Endothelial cell of umbilical vein (primary cell): ENCODE measurements around the gene CDC20B. TPM values are rescaled to one million over a fixed set of nuclear protein-coding genes. Genes with fewer than 3 reads are reported as not detected.

Experiments used
- BruUV-seq: library from RNA; stranded (reverse); fragments of 400-500 nt; replicated peaks from 2 replicates; lab custom pipeline; 2021; lab: Mats Ljungman, UMichigan
- CTCF ChIA-PET: fragments of 300-600, 350-600 bp; sonication (Branson Sonifier 250); formaldehyde crosslinking; loops from one replicate; lab custom pipeline; 2021; ENCODE audit warnings: antibody characterized with exemption, inconsistent platforms; lab: Charles Lee
- POLR2A ChIA-PET: fragments of 300-600, 350-600 bp; sonication (Branson Sonifier 250); formaldehyde crosslinking; loops from one replicate; lab custom pipeline; 2021; ENCODE audit warnings: antibody characterized with exemption, inconsistent platforms; lab: Charles Lee
- DNase-seq: peaks from one replicate; pipeline ENCODE4 v3.0.0-alpha.2; 2011; ENCODE audit warnings: low read depth, low spot score
- FAIRE-seq: peaks from 2 replicates; lab custom pipeline; 2011; peaks lifted over from hg19 to GRCh38; lab: Jason Lieb, UNC
- H2AFZ ChIP-seq: 2 replicates; pipeline ENCODE4 v1.6.0; 2012; ENCODE audit warnings: low read depth, low read length, control low read depth, inconsistent platforms
- H3K27ac ChIP-seq: 2 replicates; pipeline ENCODE4 v1.5.1; 2011; ENCODE audit warnings: low read depth, mild to moderate bottlenecking, control low read depth, low read length, moderate library complexity; ENCODE audit not compliant: insufficient read depth
- H3K27me3 ChIP-seq, 2 experiments: 2 replicates each; pipeline versions ENCODE4 v1.6.0 to v1.6.1; 2011; ENCODE audit warnings: low read length in 2 of 2, mixed read lengths in 1 of 2; ENCODE audit not compliant: control insufficient read depth in 2 of 2, insufficient read depth in 2 of 2
- H3K36me3 ChIP-seq, 2 experiments: 2 replicates in 1 of 2; 3 replicates in 1 of 2; pipeline ENCODE4 v1.5.1; 2011; ENCODE audit warnings: low read length in 2 of 2, mild to moderate bottlenecking in 1 of 2, moderate library complexity in 1 of 2; ENCODE audit not compliant: control insufficient read depth in 2 of 2, insufficient read depth in 2 of 2; ENCODE audit errors: extremely low read depth in 1 of 2
- H3K4me1 ChIP-seq: 3 replicates; pipeline ENCODE4 v1.5.1; 2011; ENCODE audit warnings: mild to moderate bottlenecking, low read length; ENCODE audit not compliant: control insufficient read depth, insufficient read depth; ENCODE audit errors: extremely low read depth
- H3K4me2 ChIP-seq: 2 replicates; pipeline ENCODE4 v1.6.1; 2011; ENCODE audit warnings: low read length, control low read depth, mixed read lengths; ENCODE audit not compliant: insufficient read depth
- H3K4me3 ChIP-seq, 3 experiments: fragments of 200-600 bp in 1 of 3; sonication (generic), shearing (Covaris generic) in 1 of 3; replicated peaks in 1 of 3; 2 replicates each; pipeline ENCODE4 v1.5.1; 2011 to 2016; ENCODE audit warnings: control low read depth in 3 of 3, low read length in 3 of 3, mild to moderate bottlenecking in 2 of 3, inconsistent platforms in 1 of 3, low read depth in 1 of 3, moderate library complexity in 1 of 3; ENCODE audit not compliant: insufficient read depth in 1 of 3
- H3K79me2 ChIP-seq: 2 replicates; pipeline ENCODE4 v1.6.0; 2012; ENCODE audit warnings: low read length, inconsistent platforms; ENCODE audit not compliant: control insufficient read depth, insufficient read depth
- H3K9ac ChIP-seq: replicated peaks from 2 replicates; pipeline ENCODE3; 2011; ENCODE audit warnings: low read length, control low read depth; ENCODE audit not compliant: insufficient read depth; ENCODE audit errors: extremely low read depth
- H3K9me1 ChIP-seq: replicated peaks from 3 replicates; pipeline ENCODE4 v1.6.0; 2011; ENCODE audit warnings: mild to moderate bottlenecking, low read length; ENCODE audit not compliant: control insufficient read depth, insufficient read depth; ENCODE audit errors: extremely low read depth
- H3K9me3 ChIP-seq: replicated peaks from 2 replicates; pipeline ENCODE4 v1.5.1; 2012; ENCODE audit warnings: low read length, inconsistent platforms; ENCODE audit not compliant: control insufficient read depth, insufficient read depth
- H4K20me1 ChIP-seq: replicated peaks from 2 replicates; pipeline ENCODE3; 2011; ENCODE audit warnings: mild to moderate bottlenecking, low read length; ENCODE audit not compliant: control insufficient read depth, insufficient read depth; ENCODE audit errors: extremely low read depth
- CTCF ChIP-seq, 2 donors: IDR thresholded peaks; 1 replicate in 1 of 2; 2 replicates in 1 of 2; pipeline ENCODE4 v1.5.1; 2011; ENCODE audit warnings: low read length in 2 of 2, mild to moderate bottlenecking in 2 of 2, moderate library complexity in 2 of 2, control low read depth in 1 of 2, inconsistent platforms in 1 of 2, low read depth in 1 of 2; ENCODE audit not compliant: insufficient read depth in 1 of 2; ENCODE audit errors: extremely low read depth in 1 of 2
- EZH2 ChIP-seq: IDR thresholded peaks from 2 replicates; pipeline ENCODE4 v1.6.1; 2012; ENCODE audit warnings: borderline replicate concordance, low read depth, mild to moderate bottlenecking, moderate library complexity, low read length, inconsistent platforms; ENCODE audit not compliant: severe bottlenecking
- FOS ChIP-seq: IDR thresholded peaks from 2 replicates; pipeline ENCODE4 v1.6.1; 2011; ENCODE audit warnings: mild to moderate bottlenecking, low read length, moderate library complexity, borderline replicate concordance; ENCODE audit not compliant: insufficient read depth
- GATA2 ChIP-seq: IDR thresholded peaks from 2 replicates; pipeline ENCODE4 v1.7.0; 2011; ENCODE audit warnings: low read depth, mild to moderate bottlenecking, moderate library complexity, mixed read lengths, low read length; ENCODE audit not compliant: insufficient read length, insufficient read depth
- JUN ChIP-seq: IDR thresholded peaks from 2 replicates; pipeline ENCODE4 v1.6.1; 2011; ENCODE audit warnings: borderline replicate concordance, low read depth; ENCODE audit not compliant: insufficient read length, insufficient read depth
- POLR2A ChIP-seq: IDR thresholded peaks from 2 replicates; pipeline ENCODE4 v1.6.1; 2012; ENCODE audit warnings: low read depth, mild to moderate bottlenecking, control low read depth, low read length
- POLR2AphosphoS5 ChIP-seq: IDR thresholded peaks from 2 replicates; pipeline ENCODE4 v1.6.1; 2012; ENCODE audit warnings: low read depth, mild to moderate bottlenecking, control low read depth, low read length, moderate library complexity; ENCODE audit not compliant: insufficient read depth
- dilution Hi-C: fragments of 300-500 bp; cut with MboI; formaldehyde crosslinking; loops from one replicate; pipeline ENCODE4 v1.15.0; 2019; ENCODE audit warnings: low sequenced_read_pairs; ENCODE audit not compliant: extremely low pct_ligation_motif_present
- intact Hi-C: fragments of 100-400 bp; cut with micrococcal nuclease; formaldehyde crosslinking; loops from one replicate; pipeline ENCODE4 v1.10.0; 2022
- polyA plus RNA-seq, 4 experiments: library from polyadenylated mRNA; depleted of rRNA in 3 of 4; stranded (reverse) in 3 of 4; unstranded in 1 of 4; fragments of >200 nt; gene quantifications; 2 replicates each; pipeline versions ENCODE4 v1.2.1 to v1.2.3, GENCODE V29; 2011 to 2012; ENCODE audit warnings: missing spikeins in 1 of 4
- total RNA-seq: library from RNA; stranded (reverse); gene quantifications from 2 replicates; pipeline ENCODE4 v1.2.3, GENCODE V29; 2021

Gene CDC20B
- total and polyA plus RNA-seq, 2 donors (not counting 3 experiments of a cell fraction or from before 2014, with no cell fraction given) = 0.22 TPM

GRCh38 chr5:55187370-55187769, 14.4 kb upstream of the CDC20B start:
- intact Hi-C loops = loop anchor here (5.0 kb wide), 1 partner anchor 505 kb away; no protein-coding TSS in a partner anchor
- Histone ChIP-seq H2AFZ (no peak overlapping the region), H3K4me1 (no peaks in the 10 kb centered on the region), H3K27ac (no peak overlapping the region), H3K4me2 (no peak overlapping the region), H3K9me1 (no peaks in the 10 kb centered on the region), H3K79me2 (no peaks in the 10 kb centered on the region), H3K4me3 (no peak overlapping the region), H3K9me3 (no peaks in the 10 kb centered on the region), H3K9ac (no peak overlapping the region), H4K20me1 (no peaks in the 10 kb centered on the region), H3K36me3 (no peaks in the 10 kb centered on the region), H3K27me3 (peaks cover 34 to 65% of the 10 kb centered on the region in 2 experiments)
- POLR2A ChIA-PET = no interaction called here
- FAIRE-seq = peak; percentile 50
- DNase-seq = peak; percentile 27
- BruUV-seq = no TSS peak
- no peak for TF ChIP-seq EZH2
- TF ChIP-seq GATA2 = no peak
- no peak for TF ChIP-seq FOS
- TF ChIP-seq CTCF (IDR thresholded peaks at IDR 0.05; ENCODE audit: extremely low read depth in 1 of 2, insufficient read depth in 1 of 2, low read depth in 1 of 2, low read length in 2 of 2) = no peak
- no peak for TF ChIP-seq JUN
- TF ChIP-seq POLR2A = no peak
- TF ChIP-seq POLR2AphosphoS5 = no peak
- dilution Hi-C loops = no loop called here
- CTCF ChIA-PET = interaction anchor here (0.7 to 3.2 kb wide), 26 partner anchors 9 to 748 kb away, joined by 3 to 23 read pairs (median 4); partner anchors contain the start of genes CDC20B, DHX29 and MTREX
